H1 (cell line): ENCODE measurements around the gene DELE1. TPM values are rescaled to one million over a fixed set of nuclear protein-coding genes. Genes with fewer than 3 reads are reported as not detected.

Experiments
- BACH1 ChIP-seq: IDR thresholded peaks from 2 replicates; pipeline ENCODE4 v1.6.1; 2012; ENCODE audit warnings: low read length, improper control_type of control experiment
- BRCA1 ChIP-seq: IDR thresholded peaks from 2 replicates; pipeline ENCODE4 v1.6.1; 2012; ENCODE audit warnings: low read depth, low read length, improper control_type of control experiment
- EP300 ChIP-seq, 2 experiments: IDR thresholded peaks; 1 replicate in 1 of 2; 2 replicates in 1 of 2; pipeline ENCODE4 v1.6.1; 2011 to 2012; ENCODE audit warnings: low read depth in 2 of 2, low read length in 2 of 2, mild to moderate bottlenecking in 2 of 2, borderline replicate concordance in 1 of 2, inconsistent platforms in 1 of 2, moderate library complexity in 1 of 2
- FOSL1 ChIP-seq: IDR thresholded peaks from 2 replicates; pipeline ENCODE4 v1.6.1; 2011; ENCODE audit warnings: mild to moderate bottlenecking, low read depth, low read length, moderate library complexity; ENCODE audit not compliant: insufficient read depth
- GABPA ChIP-seq: IDR thresholded peaks from 2 replicates; pipeline ENCODE4 v1.6.1; 2011; ENCODE audit warnings: mild to moderate bottlenecking, low read length, moderate library complexity, borderline replicate concordance; ENCODE audit not compliant: insufficient read depth
- HDAC6 ChIP-seq: IDR thresholded peaks from one replicate; pipeline ENCODE4 v1.7.1; 2012; ENCODE audit warnings: low read depth, mild to moderate bottlenecking, inconsistent platforms, low read length, moderate library complexity
- JUN ChIP-seq: IDR thresholded peaks from 2 replicates; pipeline ENCODE4 v1.6.1; 2011; ENCODE audit warnings: low read depth, mild to moderate bottlenecking, improper control_type of control experiment, low read length
- KDM1A ChIP-seq: fragments of 200-600, 300-600 bp; sonication (generic); IDR thresholded peaks from 2 replicates; pipeline ENCODE4 v1.7.1; 2016; ENCODE audit warnings: mild to moderate bottlenecking, low read length, borderline replicate concordance
- NRF1 ChIP-seq: IDR thresholded peaks from 2 replicates; pipeline ENCODE4 v1.6.1; 2011; ENCODE audit warnings: mild to moderate bottlenecking, low read depth, low read length, improper control_type of control experiment
- PHF8 ChIP-seq: fragments of 200-600 bp; sonication (generic); conservative IDR thresholded peaks from 2 replicates; pipeline ENCODE4 v1.7.1; 2012; ENCODE audit warnings: low read depth, mild to moderate bottlenecking, inconsistent platforms, low read length, moderate library complexity
- POU5F1 ChIP-seq: IDR thresholded peaks from 2 replicates; pipeline ENCODE4 v1.6.1; 2011; ENCODE audit warnings: low read depth, mild to moderate bottlenecking, low read length, moderate library complexity
- RAD21 ChIP-seq, 2 experiments: IDR thresholded peaks in 1 of 2; conservative IDR thresholded peaks in 1 of 2; 2 replicates each; pipeline ENCODE4 v1.6.1; 2011; ENCODE audit warnings: low read depth in 2 of 2, low read length in 2 of 2, improper control_type of control experiment in 1 of 2, inconsistent platforms in 1 of 2, mild to moderate bottlenecking in 1 of 2, moderate library complexity in 1 of 2
- RBBP5 ChIP-seq: IDR thresholded peaks from 2 replicates; pipeline ENCODE4 v1.7.1; 2012; ENCODE audit warnings: low read depth, mild to moderate bottlenecking, inconsistent platforms, low read length, moderate library complexity, borderline replicate concordance
- SIX5 ChIP-seq: IDR thresholded peaks from 2 replicates; pipeline ENCODE4 v1.6.1; 2011; ENCODE audit warnings: mild to moderate bottlenecking, low read depth, low read length
- SP1 ChIP-seq: IDR thresholded peaks from 2 replicates; pipeline ENCODE4 v1.6.1; 2011; ENCODE audit warnings: low read depth, low read length
- SP2 ChIP-seq: IDR thresholded peaks from 2 replicates; pipeline ENCODE4 v1.6.1; 2012; ENCODE audit warnings: mild to moderate bottlenecking, low read length, inconsistent platforms
- SRF ChIP-seq: IDR thresholded peaks from 2 replicates; pipeline ENCODE4 v1.6.1; 2011; ENCODE audit warnings: mild to moderate bottlenecking, low read depth, low read length, moderate library complexity
- TAF1 ChIP-seq: IDR thresholded peaks from 2 replicates; pipeline ENCODE4 v1.6.1; 2011; ENCODE audit warnings: mild to moderate bottlenecking, low read depth, low read length
- TAF7 ChIP-seq: optimal IDR thresholded peaks from 2 replicates; pipeline ENCODE3; 2011; ENCODE audit warnings: low read depth, mild to moderate bottlenecking, inconsistent platforms, low read length, moderate library complexity, borderline replicate concordance
- TCF12 ChIP-seq: IDR thresholded peaks from 2 replicates; pipeline ENCODE4 v1.6.1; 2011; ENCODE audit warnings: low read depth, mild to moderate bottlenecking, low read length
- TEAD4 ChIP-seq: IDR thresholded peaks from 2 replicates; pipeline ENCODE4 v1.6.1; 2012; ENCODE audit warnings: low read depth, low read length, inconsistent platforms, mixed read lengths
- YY1 ChIP-seq: IDR thresholded peaks from 2 replicates; pipeline ENCODE4 v1.6.1; 2011; ENCODE audit warnings: low read depth, mild to moderate bottlenecking, low read length
- polyA plus RNA-seq, 7 experiments: library from polyadenylated mRNA; depleted of rRNA in 3 of 7; stranded (reverse) in 5 of 7; unstranded in 2 of 7; fragments of >200 nt in 5 of 7; fragments of 200-250 nt in 2 of 7; gene quantifications; 1 replicate in 5 of 7; 2 replicates in 1 of 7; 4 replicates in 1 of 7; pipeline versions ENCODE4 v1.2.1 to v1.2.3, GENCODE V29; 2011 to 2013; ENCODE audit warnings: missing spikeins in 2 of 7, mixed read lengths in 2 of 7
- total RNA-seq: library from RNA; stranded (reverse); fragmentation: NEBNext Ultra II Directional; extraction: Animal tissue kit (Norgen Biotek cat#: 25700); gene quantifications from 2 replicates; pipeline ENCODE4 v1.2.1, GENCODE V29; 2021
- TF ChIP-seq, protein P1 (sequence below): IDR thresholded peaks from 2 replicates; pipeline ENCODE4 v1.6.1; 2012; ENCODE audit warnings: inconsistent platforms
- TF ChIP-seq, protein P2 (sequence below): IDR thresholded peaks from 2 replicates; pipeline ENCODE4 v1.6.1; 2011; ENCODE audit warnings: low read length, improper control_type of control experiment

Gene DELE1
- total and polyA plus RNA-seq, 2 of the 8 experiments (the other 6 are each of a cell fraction or from before 2014, with no cell fraction given) = 61.4 to 114 TPM

DNA sequence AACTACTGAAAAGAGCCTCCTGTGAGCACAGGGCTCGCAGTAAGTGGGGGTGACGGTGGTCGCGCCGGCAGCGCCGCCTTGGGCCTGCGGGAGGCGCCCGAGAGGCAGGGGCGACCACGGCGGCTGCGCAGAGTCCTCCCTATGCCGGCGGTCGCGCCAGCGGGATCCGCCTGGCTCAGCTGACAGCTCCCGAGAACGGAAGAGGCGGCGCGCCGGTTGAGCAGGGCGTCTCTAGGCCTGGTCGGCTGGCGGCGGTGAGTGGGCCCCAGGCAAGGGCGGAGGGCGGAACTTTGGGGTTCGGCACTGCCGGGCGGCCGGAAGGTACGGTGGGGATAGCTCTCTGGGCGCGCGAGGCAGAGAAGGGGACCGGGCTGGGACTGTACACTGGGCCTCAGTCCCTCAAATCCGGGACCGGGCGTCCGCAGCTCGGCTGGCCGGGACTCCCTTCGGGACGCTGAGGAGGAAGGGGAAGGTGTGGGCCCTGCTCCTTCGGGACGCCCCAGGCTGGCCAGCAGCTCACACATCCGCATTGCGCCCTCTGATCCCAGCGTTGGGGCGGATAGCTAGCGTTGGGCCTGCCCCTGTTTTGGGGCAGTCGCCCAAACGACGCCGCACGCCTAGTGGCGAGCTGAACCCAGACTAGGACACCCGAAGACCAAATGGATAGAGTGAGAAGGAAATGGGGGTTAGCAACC lies 45.4 kb downstream of the DELE1 start, which contains the start of gene RNF14 (continued):
- peak; percentile 60; the same call in 1 of the 2 replicates for TF ChIP-seq GABPA
- TF ChIP-seq BACH1 = no peak
- peak; percentile 72 for TF ChIP-seq TAF1
- TF ChIP-seq, protein P1, sequence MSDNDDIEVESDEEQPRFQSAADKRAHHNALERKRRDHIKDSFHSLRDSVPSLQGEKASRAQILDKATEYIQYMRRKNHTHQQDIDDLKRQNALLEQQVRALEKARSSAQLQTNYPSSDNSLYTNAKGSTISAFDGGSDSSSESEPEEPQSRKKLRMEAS = peak; percentile 56; the same call in 1 of the 2 replicates
- TF ChIP-seq SP2 = no peak
- TF ChIP-seq SRF = no peak
- TF ChIP-seq BRCA1 = no peak
- TF ChIP-seq YY1 = 0 out of 2 replicates have a peak, but pooled peaks have one; percentile 35
- TF ChIP-seq TCF12 = no peak
- TF ChIP-seq JUN = no peak
- no peak for TF ChIP-seq KDM1A
- TF ChIP-seq, protein P2, sequence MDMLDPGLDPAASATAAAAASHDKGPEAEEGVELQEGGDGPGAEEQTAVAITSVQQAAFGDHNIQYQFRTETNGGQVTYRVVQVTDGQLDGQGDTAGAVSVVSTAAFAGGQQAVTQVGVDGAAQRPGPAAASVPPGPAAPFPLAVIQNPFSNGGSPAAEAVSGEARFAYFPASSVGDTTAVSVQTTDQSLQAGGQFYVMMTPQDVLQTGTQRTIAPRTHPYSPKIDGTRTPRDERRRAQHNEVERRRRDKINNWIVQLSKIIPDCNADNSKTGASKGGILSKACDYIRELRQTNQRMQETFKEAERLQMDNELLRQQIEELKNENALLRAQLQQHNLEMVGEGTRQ = no peak; the same call in 1 of the 2 replicates
- peak; percentile 82 for TF ChIP-seq PHF8
- peak; percentile 63 for TF ChIP-seq RBBP5
- peak; percentile 34 for TF ChIP-seq TAF7
- TF ChIP-seq SP1 = no peak
- TF ChIP-seq TEAD4 = no peak
- TF ChIP-seq SIX5 = no peak
- no peak for TF ChIP-seq FOSL1
- no peak for TF ChIP-seq POU5F1
- peak; percentile 19 to 42; a peak in 3 of 4 replicates for TF ChIP-seq RAD21 (IDR thresholded peaks at IDR 0.05 in 1 of 2, conservative IDR thresholded peaks at IDR 0.05 in 1 of 2; ENCODE audit: low read depth in 2 of 2, low read length in 2 of 2)
- TF ChIP-seq NRF1 = peak; percentile 66
- no peak; a peak in 1 of 3 replicates for TF ChIP-seq EP300 (IDR thresholded peaks at IDR 0.05; ENCODE audit: borderline replicate concordance in 1 of 2, low read depth in 2 of 2, low read length in 2 of 2)
- no peak for TF ChIP-seq HDAC6
